ENCODE measurements around the gene ACER1. TPM values are rescaled to one million over a fixed set of nuclear protein-coding genes. Genes with fewer than 3 reads are reported as not detected.

ACER1 gene
- total RNA-seq, 1 donor from 2014 or later = not detected

DNA sequence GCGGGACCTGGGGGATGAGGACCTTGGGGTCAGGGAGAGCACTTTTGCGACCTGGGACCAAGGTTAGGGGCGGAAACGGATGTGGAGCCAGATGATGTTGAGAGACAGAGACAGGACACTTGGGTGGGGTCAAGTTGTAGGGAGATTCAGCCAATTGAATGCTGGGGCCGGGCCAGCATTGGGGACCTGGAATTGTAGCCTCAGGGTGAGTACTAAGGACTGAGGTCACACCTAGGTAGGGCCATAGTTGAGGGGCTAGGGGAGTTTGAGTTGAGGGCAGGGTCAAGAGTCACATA lies 40.3 kb upstream of the ACER1 start:
- Mint-ChIP-seq H3K27me3 (ENCODE audit: low read depth) (no peaks in the 10 kb centered on the region), H3K4me3 (peak overlapping the region; percentile 70), H3K4me1 (peaks cover 37% of the 10 kb centered on the region), H3K9me3 (no peaks in the 10 kb centered on the region), H3K36me3 (peaks cover 12% of the 10 kb centered on the region), H3K27ac (peak overlapping the region; percentile 97)
- TF ChIP-seq, protein P1, sequence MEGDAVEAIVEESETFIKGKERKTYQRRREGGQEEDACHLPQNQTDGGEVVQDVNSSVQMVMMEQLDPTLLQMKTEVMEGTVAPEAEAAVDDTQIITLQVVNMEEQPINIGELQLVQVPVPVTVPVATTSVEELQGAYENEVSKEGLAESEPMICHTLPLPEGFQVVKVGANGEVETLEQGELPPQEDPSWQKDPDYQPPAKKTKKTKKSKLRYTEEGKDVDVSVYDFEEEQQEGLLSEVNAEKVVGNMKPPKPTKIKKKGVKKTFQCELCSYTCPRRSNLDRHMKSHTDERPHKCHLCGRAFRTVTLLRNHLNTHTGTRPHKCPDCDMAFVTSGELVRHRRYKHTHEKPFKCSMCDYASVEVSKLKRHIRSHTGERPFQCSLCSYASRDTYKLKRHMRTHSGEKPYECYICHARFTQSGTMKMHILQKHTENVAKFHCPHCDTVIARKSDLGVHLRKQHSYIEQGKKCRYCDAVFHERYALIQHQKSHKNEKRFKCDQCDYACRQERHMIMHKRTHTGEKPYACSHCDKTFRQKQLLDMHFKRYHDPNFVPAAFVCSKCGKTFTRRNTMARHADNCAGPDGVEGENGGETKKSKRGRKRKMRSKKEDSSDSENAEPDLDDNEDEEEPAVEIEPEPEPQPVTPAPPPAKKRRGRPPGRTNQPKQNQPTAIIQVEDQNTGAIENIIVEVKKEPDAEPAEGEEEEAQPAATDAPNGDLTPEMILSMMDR (IDR thresholded peaks at IDR 0.05; ENCODE audit: unreplicated experiment) = no peak
- no peak for DNase-seq (ENCODE audit: low spot score in 2 of 2, unreplicated experiment in 2 of 2)

DNA sequence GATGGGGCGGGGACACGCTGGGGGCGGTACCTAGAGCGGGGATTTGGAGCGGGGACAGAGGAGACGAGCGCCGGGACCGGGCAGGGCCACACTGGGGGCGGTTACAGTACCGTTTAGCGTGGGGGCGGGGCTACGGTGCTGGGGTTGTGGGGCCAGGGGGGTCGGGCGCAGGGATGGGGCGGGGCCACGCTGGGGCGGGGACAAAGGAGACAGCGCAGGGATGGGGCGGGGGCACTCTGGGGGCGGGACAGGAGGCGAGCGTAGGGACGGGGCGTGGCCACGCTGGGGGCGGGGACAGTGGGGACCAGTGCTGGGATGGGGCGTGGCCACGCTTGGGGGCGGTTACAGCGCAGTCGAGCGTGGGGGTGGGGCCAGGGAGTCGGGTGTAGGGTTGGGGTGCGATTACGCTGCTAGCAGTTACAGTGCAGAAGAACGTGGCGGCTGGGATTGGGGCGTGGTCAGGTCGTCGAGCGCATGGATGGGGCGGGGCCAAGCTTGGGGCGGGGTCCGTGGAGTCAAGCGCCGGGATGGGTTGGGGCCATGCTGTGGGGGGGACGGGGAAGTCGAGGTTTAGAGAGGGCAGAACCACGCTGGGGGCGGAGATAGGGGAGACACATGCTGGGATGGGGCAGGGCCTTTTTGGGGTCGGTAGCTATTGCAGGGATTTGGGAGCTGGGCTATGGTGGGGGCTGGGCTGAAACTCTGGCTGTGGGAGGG lies 39.8 kb upstream of the ACER1 start:
- peak overlapping the region; percentile 70 for H3K4me3 Mint-ChIP-seq

DNA sequence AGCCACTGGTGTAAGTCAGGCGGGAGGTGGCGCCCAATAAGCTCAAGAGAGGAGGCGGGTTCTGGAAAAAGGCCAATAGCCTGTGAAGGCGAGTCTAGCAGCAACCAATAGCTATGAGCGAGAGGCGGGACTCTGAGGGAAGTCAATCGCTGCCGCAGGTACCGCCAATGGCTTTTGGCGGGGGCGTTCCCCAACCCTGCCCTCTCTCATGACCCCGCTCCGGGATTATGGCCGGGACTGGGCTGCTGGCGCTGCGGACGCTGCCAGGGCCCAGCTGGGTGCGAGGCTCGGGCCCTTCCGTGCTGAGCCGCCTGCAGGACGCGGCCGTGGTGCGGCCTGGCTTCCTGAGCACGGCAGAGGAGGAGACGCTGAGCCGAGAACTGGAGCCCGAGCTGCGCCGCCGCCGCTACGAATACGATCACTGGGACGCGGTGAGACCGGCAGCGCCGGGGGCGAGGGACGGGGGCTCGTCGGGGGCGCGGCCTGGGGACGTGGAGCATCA lies 39.2 kb upstream of the ACER1 start, which contains the start of gene ALKBH7:
Gene ALKBH7 (plus strand): TSS at position 201 of the 502 bp plus-strand sequence. CDS start 27 bp downstream, at position 228.
- H3K36me3 Mint-ChIP-seq = peaks cover 10% of the 10 kb centered on the region
- DNase-seq (ENCODE audit: low spot score in 2 of 2, unreplicated experiment in 2 of 2) = peak; percentile 94 to 95
- no peaks in the 10 kb centered on the region for H3K27me3 Mint-ChIP-seq (ENCODE audit: low read depth)
- H3K9me3 Mint-ChIP-seq = no peaks in the 10 kb centered on the region
- peaks cover 26% of the 10 kb centered on the region for H3K4me1 Mint-ChIP-seq
- peak within 1 kb of the TSS; percentile 97 for H3K27ac Mint-ChIP-seq
- TF ChIP-seq, protein P1 (IDR thresholded peaks at IDR 0.05; ENCODE audit: unreplicated experiment) = no peak
- H3K4me3 Mint-ChIP-seq = peak within 1 kb of the TSS; percentile 70

More for the DNA sequence above, 39.8 kb upstream of the ACER1 start:
- Mint-ChIP-seq H3K27me3 (ENCODE audit: low read depth) (no peaks in the 10 kb centered on the region), H3K4me1 (peaks cover 32% of the 10 kb centered on the region), H3K27ac (peak overlapping the region; percentile 97), H3K9me3 (no peaks in the 10 kb centered on the region), H3K36me3 (peaks cover 9% of the 10 kb centered on the region)
- peak; percentile 99 to 100 for DNase-seq (ENCODE audit: low spot score in 2 of 2, unreplicated experiment in 2 of 2)
- TF ChIP-seq, protein P1 (IDR thresholded peaks at IDR 0.05; ENCODE audit: unreplicated experiment) = no peak

DNA sequence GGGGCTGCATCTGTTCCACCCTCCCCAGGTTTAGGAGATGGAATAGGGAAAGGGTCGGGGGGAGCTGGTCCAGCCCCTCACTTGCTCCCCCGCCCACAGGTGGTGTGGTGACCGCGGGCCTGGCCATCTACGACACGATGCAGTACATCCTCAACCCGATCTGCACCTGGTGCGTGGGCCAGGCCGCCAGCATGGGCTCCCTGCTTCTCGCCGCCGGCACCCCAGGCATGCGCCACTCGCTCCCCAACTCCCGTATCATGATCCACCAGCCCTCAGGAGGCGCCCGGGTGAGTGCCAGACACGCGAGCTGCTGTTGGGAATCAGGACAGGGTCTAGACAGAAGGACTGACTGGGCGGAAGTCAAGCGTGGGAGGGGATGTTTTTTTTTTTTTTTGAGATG lies 30.9 kb upstream of the ACER1 start:
- DNase-seq (ENCODE audit: low spot score in 2 of 2, unreplicated experiment in 2 of 2) = no peak
- Mint-ChIP-seq H3K36me3 (peaks cover 25% of the 10 kb centered on the region), H3K4me3 (no peak overlapping the region), H3K4me1 (peaks cover 14% of the 10 kb centered on the region), H3K27ac (no peak overlapping the region), H3K27me3 (ENCODE audit: low read depth) (no peaks in the 10 kb centered on the region), H3K9me3 (no peaks in the 10 kb centered on the region)
- TF ChIP-seq, protein P1 (IDR thresholded peaks at IDR 0.05; ENCODE audit: unreplicated experiment) = no peak

DNA sequence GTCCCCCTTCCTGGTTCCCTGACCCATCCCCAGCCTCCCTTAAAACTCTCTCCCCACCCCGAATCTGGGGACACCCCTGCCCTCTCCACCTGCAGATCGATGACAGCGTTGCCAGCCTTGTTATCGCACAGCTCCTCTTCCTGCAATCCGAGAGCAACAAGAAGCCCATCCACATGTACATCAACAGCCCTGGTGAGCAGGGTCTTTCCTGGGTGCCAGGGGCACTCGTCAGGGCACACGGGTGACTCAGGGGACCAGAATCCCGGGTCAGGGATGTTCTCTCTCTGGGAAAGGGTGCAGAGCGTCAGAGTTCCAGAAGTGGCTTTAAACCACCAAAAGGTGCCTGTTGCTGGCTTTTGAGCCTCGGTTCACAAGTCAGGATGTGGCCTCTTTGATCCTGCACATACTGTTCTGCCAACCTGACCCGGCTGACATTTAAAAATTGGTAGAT lies 29.0 kb upstream of the ACER1 start:
- H3K4me3 Mint-ChIP-seq = peak overlapping the region; percentile 83
- TF ChIP-seq, protein P1 (IDR thresholded peaks at IDR 0.05; ENCODE audit: unreplicated experiment) = no peak
- peaks cover 15% of the 10 kb centered on the region for H3K36me3 Mint-ChIP-seq
- peak overlapping the region; percentile 93 for H3K27ac Mint-ChIP-seq
- peaks cover 20% of the 10 kb centered on the region for H3K4me1 Mint-ChIP-seq
- H3K27me3 Mint-ChIP-seq (ENCODE audit: low read depth) = no peaks in the 10 kb centered on the region
- no peaks in the 10 kb centered on the region for H3K9me3 Mint-ChIP-seq
- no peak for DNase-seq (ENCODE audit: low spot score in 2 of 2, unreplicated experiment in 2 of 2)

Measured in mesothelial cell of epicardium (in vitro differentiated cells).